SK-N-SH (cell line): ENCODE results near the gene COPS4. TPM values are rescaled to one million over a fixed set of nuclear protein-coding genes. Genes with fewer than 3 reads are reported as not detected.

Experiments
- CTCF ChIA-PET: fragments of 300-600, 350-600 bp; formaldehyde crosslinking; extraction: SDS; loops from one replicate; lab custom pipeline; 2021; lab: Yijun Ruan, JAX
- POLR2A ChIA-PET: fragments of 350-600 bp; sonication (Branson Sonifier 250); formaldehyde crosslinking; extraction: SDS; loops from one replicate; lab custom pipeline; 2020; ENCODE audit warnings: antibody characterized with exemption, inconsistent platforms; lab: Yijun Ruan, JAX
- DNase-seq: peaks from one replicate; pipeline ENCODE4 v3.0.0; 2012
- H2AFZ ChIP-seq: fragments of 200-600 bp; sonication (generic); 2 replicates; pipeline ENCODE4 v1.8.1; 2016; ENCODE audit warnings: antibody characterized with exemption, mild to moderate bottlenecking, low read depth
- H3F3A ChIP-seq: fragments of 200-600 bp; sonication (generic); replicated peaks from 2 replicates; pipeline ENCODE3; 2016; ENCODE audit warnings: antibody characterized with exemption, mild to moderate bottlenecking; ENCODE audit not compliant: insufficient read depth
- H3K27ac ChIP-seq, 2 experiments: fragments of 200-500 bp in 1 of 2; fragments of 200-600 bp in 1 of 2; sonication (Bioruptor generic) in 1 of 2; sonication (generic), shearing (Covaris generic) in 1 of 2; 2 replicates each; pipeline versions ENCODE4 v1.5.1 to v1.6.1; 2014 to 2016; ENCODE audit warnings: low read depth in 2 of 2, inconsistent platforms in 1 of 2, low read length in 1 of 2, mild to moderate bottlenecking in 1 of 2, mixed read lengths in 1 of 2
- H3K27me3 ChIP-seq: fragments of 200-600 bp; sonication (generic), shearing (Covaris generic); 2 replicates; pipeline ENCODE4 v1.6.1; 2016; ENCODE audit warnings: mixed run types; ENCODE audit not compliant: insufficient read depth
- H3K36me3 ChIP-seq, 2 experiments: fragments of 200-500 bp in 1 of 2; fragments of 200-600 bp in 1 of 2; sonication (Bioruptor generic) in 1 of 2; sonication (generic) in 1 of 2; replicated peaks in 1 of 2; 2 replicates each; pipeline versions ENCODE3 to v1.5.1; 2014 to 2016; ENCODE audit warnings: low read length in 1 of 2, mild to moderate bottlenecking in 1 of 2; ENCODE audit not compliant: insufficient read depth in 2 of 2, control insufficient read depth in 1 of 2
- H3K4me1 ChIP-seq, 2 experiments: fragments of 200-500 bp in 1 of 2; fragments of 200-600 bp in 1 of 2; sonication (Bioruptor generic) in 1 of 2; sonication (generic), shearing (Covaris generic) in 1 of 2; 2 replicates each; pipeline versions ENCODE4 v1.5.1 to v1.6.1; 2014 to 2016; ENCODE audit warnings: low read depth in 1 of 2, low read length in 1 of 2, mixed run types in 1 of 2; ENCODE audit not compliant: insufficient read depth in 2 of 2, control insufficient read depth in 1 of 2
- H3K4me2 ChIP-seq: fragments of 200-600 bp; sonication (generic), shearing (Covaris generic); 2 replicates; pipeline ENCODE4 v1.6.1; 2017; ENCODE audit warnings: mixed run types
- H3K4me3 ChIP-seq, 2 experiments: fragments of 200-500 bp in 1 of 2; fragments of 200-600 bp in 1 of 2; sonication (Bioruptor generic) in 1 of 2; sonication (generic), shearing (Covaris generic) in 1 of 2; 2 replicates each; pipeline versions ENCODE4 v1.5.1 to v1.8.1; 2014 to 2016; ENCODE audit warnings: low read depth in 2 of 2, inconsistent platforms in 1 of 2, low read length in 1 of 2, mild to moderate bottlenecking in 1 of 2, mixed read lengths in 1 of 2, moderate library complexity in 1 of 2
- H3K79me2 ChIP-seq: fragments of 200-600 bp; sonication (generic); 2 replicates; pipeline ENCODE4 v1.8.1; 2017; ENCODE audit warnings: mild to moderate bottlenecking; ENCODE audit not compliant: insufficient read depth
- H3K9ac ChIP-seq: fragments of 200-600 bp; sonication (generic); 2 replicates; pipeline ENCODE4 v1.6.1; 2017; ENCODE audit warnings: mixed run types
- H3K9me2 ChIP-seq: fragments of 200-600 bp; sonication (generic); 2 replicates; pipeline ENCODE4 v1.6.1; 2017; ENCODE audit warnings: mixed run types
- H3K9me3 ChIP-seq: fragments of 200-600 bp; sonication (generic); 2 replicates; pipeline ENCODE4 v1.6.1; 2017; ENCODE audit warnings: mixed run types, mild to moderate bottlenecking, moderate library complexity
- H4K20me1 ChIP-seq: fragments of 200-600 bp; sonication (generic); 2 replicates; pipeline ENCODE4 v1.6.1; 2017; ENCODE audit warnings: mild to moderate bottlenecking, mixed run types; ENCODE audit not compliant: insufficient read depth
- CHD2 ChIP-seq: fragments of 150-350 bp; IDR thresholded peaks from 2 replicates; pipeline ENCODE4 v1.6.1; 2018; ENCODE audit warnings: low read length; ENCODE audit not compliant: partially characterized antibody
- ELF1 ChIP-seq: IDR thresholded peaks from 2 replicates; pipeline ENCODE4 v1.4.0; 2012
- EZH2phosphoT487 ChIP-seq: fragments of 200-600 bp; sonication (generic); IDR thresholded peaks from 2 replicates; pipeline ENCODE4 v1.6.1; 2017; ENCODE audit warnings: low read depth, mixed run types, mild to moderate bottlenecking, antibody characterized with exemption, moderate library complexity, borderline replicate concordance
- GABPA ChIP-seq: IDR thresholded peaks from 2 replicates; pipeline ENCODE4 v1.4.0; 2012; ENCODE audit warnings: low read depth, mild to moderate bottlenecking
- MAX ChIP-seq: IDR thresholded peaks from 2 replicates; pipeline ENCODE4 v1.4.0; 2012; ENCODE audit warnings: low read depth
- MEF2A ChIP-seq: IDR thresholded peaks from 2 replicates; pipeline ENCODE4 v1.4.0; 2012; ENCODE audit warnings: low read depth, borderline replicate concordance
- MXI1 ChIP-seq: IDR thresholded peaks from 2 replicates; pipeline ENCODE4 v1.6.1; 2012; ENCODE audit warnings: mild to moderate bottlenecking, low read depth, low read length, improper control_type of control experiment
- NFIC ChIP-seq: IDR thresholded peaks from 2 replicates; pipeline ENCODE4 v1.4.0; 2012; ENCODE audit warnings: borderline replicate concordance
- PBX3 ChIP-seq: IDR thresholded peaks from 2 replicates; pipeline ENCODE4; 2012
- RFX5 ChIP-seq: IDR thresholded peaks from 2 replicates; pipeline ENCODE4 v1.6.1; 2012; ENCODE audit warnings: mild to moderate bottlenecking, improper control_type of control experiment, low read length
- SIN3A ChIP-seq: IDR thresholded peaks from 2 replicates; pipeline ENCODE4 v1.6.1; 2012; ENCODE audit warnings: low read depth, mild to moderate bottlenecking, low read length, moderate library complexity, borderline replicate concordance
- TAF1 ChIP-seq: IDR thresholded peaks from 2 replicates; pipeline ENCODE4 v1.6.1; 2012; ENCODE audit warnings: low read depth, mild to moderate bottlenecking, low read length, moderate library complexity, borderline replicate concordance
- USF1 ChIP-seq: IDR thresholded peaks from 2 replicates; pipeline ENCODE4 v1.4.0; 2012; ENCODE audit warnings: low read depth, borderline replicate concordance
- USF2 ChIP-seq: fragments of 150-350 bp; IDR thresholded peaks from 2 replicates; pipeline ENCODE4 v1.6.1; 2017; ENCODE audit warnings: antibody characterized with exemption, low read length, low read depth, borderline replicate concordance
- YY1 ChIP-seq: IDR thresholded peaks from 2 replicates; pipeline ENCODE4 v1.4.0; 2012; ENCODE audit warnings: low read depth, mild to moderate bottlenecking
- WGBS: methylation state at CpG from one replicate; pipeline ENCODE4 v1.1.6; 2017; ENCODE audit warnings: low lambda C conversion rate; 5-methylcytosine and 5-hydroxymethylcytosine counted together
- polyA plus RNA-seq, 3 experiments: library from polyadenylated mRNA; depleted of rRNA; stranded (reverse); fragments of >200 nt; gene quantifications; 2 replicates each; pipeline ENCODE4 v1.2.3, GENCODE V29; 2012

The COPS4 gene
- polyA plus RNA-seq, 1 of the 3 experiments (the other 2 are of a cell fraction): 33.9 TPM

GRCh38 chr4:82988323-82988832 lies 46.6 kb upstream of the COPS4 start (continued):
- TF ChIP-seq PBX3: peak; percentile 96
- no peak for TF ChIP-seq RFX5
- TF ChIP-seq EZH2phosphoT487: no peak
- no peak for TF ChIP-seq TAF1
- peak; percentile 96 for TF ChIP-seq MEF2A
- no peak for TF ChIP-seq ELF1
- TF ChIP-seq MXI1: no peak
- no peak for TF ChIP-seq USF1

GRCh38 chr4:82989575-82990429 lies 45.2 kb upstream of the COPS4 start:
- Histone ChIP-seq H3K9me2 (no peaks in the 10 kb centered on the region), H3K79me2 (peaks cover 78% of the 10 kb centered on the region), H3K4me3 (peak overlapping the region in 1 of 2 experiments; percentile 18; a peak in 2 of 4 replicates), H3K36me3 (no peaks in the 10 kb centered on the region), H3K9me3 (no peaks in the 10 kb centered on the region), H3K4me1 (peaks cover 0 to 6% of the 10 kb centered on the region in 2 experiments; a peak in 1 of 4 replicates), H3K9ac (peak overlapping the region; percentile 28; the same call in 1 of the 2 replicates), H3K4me2 (peak overlapping the region; percentile 48), H2AFZ (no peak overlapping the region), H3F3A (peaks cover 27% of the 10 kb centered on the region), H3K27me3 (no peaks in the 10 kb centered on the region), H3K27ac (peak overlapping the region; percentile 54 to 92; a peak in 3 of 4 replicates), H4K20me1 (peaks cover 5% of the 10 kb centered on the region; the same call in 1 of the 2 replicates)
- ChIA-PET CTCF (interaction anchor here (0.5 kb wide), 1 partner anchor 535 kb away, joined by 3 read pairs; no protein-coding TSS in a partner anchor), POLR2A (no interaction called here)
- TF ChIP-seq GABPA (no peak), CHD2 (no peak), YY1 (no peak), PBX3 (no peak), USF2 (no peak), MAX (no peak), NFIC (no peak), SIN3A (no peak), TAF1 (no peak), MEF2A (no peak)
- WGBS: 85% methylated on average over 2 of the region's 2 CpGs
- no peak for DNase-seq
